ENCODE measurements around the gene FAF2.

DNA sequence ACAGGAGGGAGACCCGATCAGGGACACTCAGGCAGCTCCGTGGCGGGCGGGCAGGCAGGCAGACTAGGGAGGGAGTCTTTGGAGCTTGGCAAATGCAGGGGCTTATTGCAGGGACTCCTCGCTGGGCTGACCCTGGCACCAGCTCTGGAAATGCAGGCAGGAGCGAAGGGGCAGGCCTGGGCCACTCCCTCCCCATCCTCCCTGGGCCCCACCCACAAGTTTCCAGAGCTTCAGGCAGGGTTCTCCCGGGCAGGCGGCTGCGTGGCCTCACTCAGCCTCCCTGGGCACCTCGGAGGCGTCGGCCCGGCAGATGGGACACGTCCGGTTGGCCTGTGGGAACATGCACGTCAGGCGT, 80.6 kb downstream of the FAF2 start:
- TF ChIP-seq POLR2A (IDR thresholded peaks at IDR 0.05) = no peak
- TF ChIP-seq, protein P1, sequence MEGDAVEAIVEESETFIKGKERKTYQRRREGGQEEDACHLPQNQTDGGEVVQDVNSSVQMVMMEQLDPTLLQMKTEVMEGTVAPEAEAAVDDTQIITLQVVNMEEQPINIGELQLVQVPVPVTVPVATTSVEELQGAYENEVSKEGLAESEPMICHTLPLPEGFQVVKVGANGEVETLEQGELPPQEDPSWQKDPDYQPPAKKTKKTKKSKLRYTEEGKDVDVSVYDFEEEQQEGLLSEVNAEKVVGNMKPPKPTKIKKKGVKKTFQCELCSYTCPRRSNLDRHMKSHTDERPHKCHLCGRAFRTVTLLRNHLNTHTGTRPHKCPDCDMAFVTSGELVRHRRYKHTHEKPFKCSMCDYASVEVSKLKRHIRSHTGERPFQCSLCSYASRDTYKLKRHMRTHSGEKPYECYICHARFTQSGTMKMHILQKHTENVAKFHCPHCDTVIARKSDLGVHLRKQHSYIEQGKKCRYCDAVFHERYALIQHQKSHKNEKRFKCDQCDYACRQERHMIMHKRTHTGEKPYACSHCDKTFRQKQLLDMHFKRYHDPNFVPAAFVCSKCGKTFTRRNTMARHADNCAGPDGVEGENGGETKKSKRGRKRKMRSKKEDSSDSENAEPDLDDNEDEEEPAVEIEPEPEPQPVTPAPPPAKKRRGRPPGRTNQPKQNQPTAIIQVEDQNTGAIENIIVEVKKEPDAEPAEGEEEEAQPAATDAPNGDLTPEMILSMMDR (IDR thresholded peaks at IDR 0.05 in 4 of 5, conservative IDR thresholded peaks at IDR 0.05 in 1 of 5) = no peak
